LNCaP clone FGC (cell line): ENCODE measurements around the gene ZNHIT3.

Experiments
- DNase-seq: peaks from one replicate; pipeline ENCODE4 v3.0.0-alpha.2; 2011; ENCODE audit warnings: low read depth
- H3K4me3 ChIP-seq: 2 replicates; pipeline ENCODE4 v1.5.1; 2011; ENCODE audit warnings: mild to moderate bottlenecking, low read depth, low read length, control low read depth
- CTCF ChIP-seq: IDR thresholded peaks from 2 replicates; pipeline ENCODE4 v1.5.1; 2012; ENCODE audit warnings: mild to moderate bottlenecking; ENCODE audit not compliant: control insufficient read depth, insufficient read depth; ENCODE audit errors: extremely low read depth

ZNHIT3 gene

DNA sequence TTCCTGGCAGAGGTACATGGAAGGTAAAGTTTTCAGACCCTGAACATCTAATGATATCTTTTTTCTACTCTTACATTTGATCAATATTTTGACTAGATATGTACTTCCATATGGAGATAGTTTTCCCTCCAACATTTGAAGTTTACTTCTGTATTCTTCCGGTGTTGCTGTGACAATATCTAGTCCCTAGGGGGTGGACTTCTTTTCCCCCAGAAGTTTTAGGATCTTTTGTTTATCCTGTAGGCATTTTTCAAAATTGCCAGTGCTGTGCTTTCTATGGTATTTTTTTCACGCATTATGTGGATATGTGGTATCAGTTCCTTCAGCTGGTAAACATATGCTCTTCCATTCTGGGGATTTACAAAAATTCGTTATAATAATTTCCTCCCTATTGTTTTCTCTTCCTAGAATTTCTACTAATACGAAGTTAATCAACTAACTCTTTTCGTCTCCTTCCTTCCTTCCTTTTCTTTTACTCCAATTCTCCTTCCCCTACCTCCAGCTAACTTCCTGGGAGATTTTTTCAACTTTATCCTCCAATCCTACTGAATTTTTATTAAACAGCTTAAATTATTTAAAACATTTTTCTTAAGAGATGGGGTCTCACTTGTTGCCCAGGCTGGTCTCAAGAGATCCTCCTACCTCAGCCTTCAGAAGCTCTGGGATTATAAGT, 26.1 kb upstream of the ZNHIT3 start:
- no peak for DNase-seq
- no peak for TF ChIP-seq CTCF
- no peak overlapping the region for H3K4me3 ChIP-seq

- no peak for TF ChIP-seq CTCF
- no peak overlapping the region for H3K4me3 ChIP-seq
- DNase-seq: no peak
These were observed 25.0 kb upstream of the ZNHIT3 start for GRCh38 chr17:36461330-36462110.

DNA sequence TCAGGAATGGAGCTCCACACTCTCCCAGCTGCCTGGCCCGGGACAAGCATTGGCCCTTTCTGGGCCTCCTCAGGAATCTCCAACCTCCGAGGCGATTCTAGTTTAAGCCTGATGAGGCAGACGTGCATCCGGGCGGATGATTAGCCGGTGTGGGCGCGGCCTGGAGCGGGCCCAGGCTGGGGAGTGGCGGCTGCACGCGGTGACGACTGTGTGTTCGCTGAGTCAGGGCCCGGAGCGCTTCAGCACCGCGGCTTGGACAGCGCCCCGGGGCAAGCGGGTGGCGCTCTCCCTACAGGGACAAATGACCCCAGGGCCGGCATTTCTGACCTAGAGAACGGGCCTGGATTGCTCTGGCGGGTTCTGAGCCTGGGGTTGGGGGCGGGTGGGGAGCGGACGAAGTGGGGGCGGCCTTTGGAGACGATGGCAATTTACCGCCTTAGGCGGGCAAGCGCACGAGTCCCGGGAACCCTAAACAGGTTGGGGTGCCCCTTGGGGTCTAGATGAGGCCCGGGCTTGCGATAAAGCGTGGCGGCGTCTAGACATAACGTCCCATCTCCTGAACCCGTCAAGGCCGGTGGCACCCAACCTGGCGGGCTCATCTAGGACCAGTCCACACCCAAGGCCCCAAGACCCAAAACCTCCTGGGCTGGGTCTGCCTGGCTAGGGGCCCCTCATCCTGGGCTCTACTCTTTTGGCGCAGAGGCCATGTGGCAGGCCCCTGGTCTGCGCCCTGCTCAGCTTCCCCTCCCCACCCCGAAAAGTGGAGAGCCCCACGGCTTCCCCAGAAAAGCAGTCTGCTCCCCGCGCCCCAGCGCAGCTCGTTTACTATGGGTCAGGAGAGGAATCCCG, 22.3 kb upstream of the ZNHIT3 start:
- H3K4me3 ChIP-seq: no peak overlapping the region
- TF ChIP-seq CTCF: peak; percentile 38
- peak; percentile 59 for DNase-seq

DNA sequence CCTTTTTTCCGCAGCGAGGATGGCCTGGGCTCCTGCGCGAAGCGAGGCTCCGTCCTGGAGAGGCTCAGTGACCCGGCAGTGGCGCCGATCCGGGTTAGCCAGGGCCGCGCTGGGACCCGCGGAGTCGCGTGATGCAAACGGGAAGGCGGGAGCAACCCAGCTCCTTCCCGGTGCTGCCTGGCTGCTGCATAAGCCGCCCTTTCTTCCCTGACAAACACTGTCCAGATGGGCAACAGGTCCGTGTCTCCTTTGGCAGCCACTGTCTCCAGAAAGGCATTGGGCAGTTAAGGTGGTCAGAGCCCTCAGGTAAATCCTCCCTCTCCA, 21.8 kb upstream of the ZNHIT3 start:
- no peak for DNase-seq
- TF ChIP-seq CTCF: no peak
- H3K4me3 ChIP-seq: no peak overlapping the region

GRCh38 chr17:36468903-36469635, 17.4 kb upstream of the ZNHIT3 start:
- no peak for TF ChIP-seq CTCF
- no peak for DNase-seq
- H3K4me3 ChIP-seq: no peak overlapping the region

DNA sequence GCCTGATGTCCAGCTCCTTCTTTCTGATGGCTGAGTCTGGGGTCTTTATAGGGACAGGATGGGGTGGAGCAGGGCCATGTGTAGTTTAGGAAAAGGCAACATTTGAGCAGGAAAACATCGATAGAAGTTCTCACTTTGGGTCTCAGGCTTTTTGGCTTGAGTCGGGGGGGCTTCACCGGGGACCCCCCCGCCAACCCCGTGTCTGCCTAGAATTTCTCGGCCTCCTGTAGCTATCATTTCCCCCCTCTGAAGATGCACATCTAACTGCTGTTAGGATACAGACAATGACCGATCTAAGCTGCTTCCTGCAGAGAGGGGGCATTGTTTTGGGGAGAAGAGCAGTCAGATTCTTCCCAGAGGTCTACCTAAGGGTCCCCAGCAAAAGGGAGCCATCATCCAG, 16.7 kb upstream of the ZNHIT3 start:
- TF ChIP-seq CTCF: no peak
- no peak overlapping the region for H3K4me3 ChIP-seq
- DNase-seq: no peak
